Measurements from ENCODE around the gene TSHZ2. TPM values are rescaled to one million over a fixed set of nuclear protein-coding genes. Genes with fewer than 3 reads are reported as not detected.

The TSHZ2 gene
- total and polyA plus RNA-seq, 2 of the 4 experiments (the other 2 are of a cell fraction): under 0.01 to 0.02 TPM

DNA sequence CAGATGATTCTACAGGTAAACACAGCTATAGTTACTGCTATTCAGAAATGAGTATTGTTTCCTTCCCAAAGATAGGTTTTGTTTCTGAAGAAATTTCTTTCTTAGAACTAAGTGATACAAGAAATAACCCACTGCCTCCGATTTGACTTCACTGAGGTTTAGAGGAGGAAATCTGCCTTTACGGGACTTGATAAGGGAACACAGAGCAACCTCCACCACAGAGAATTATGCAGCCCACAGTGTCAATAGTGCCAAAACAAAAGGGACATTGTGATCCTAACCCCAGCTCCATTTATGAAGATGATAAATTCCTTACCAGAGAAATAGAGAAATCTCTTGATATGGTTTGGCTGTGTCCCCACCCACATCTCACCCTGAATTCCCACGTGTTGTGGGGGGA, 456.8 kb downstream of the TSHZ2 start:
- no peak overlapping the region for H3K9ac ChIP-seq (ENCODE audit: low read depth, low read length)
- no peaks in the 10 kb centered on the region for H3K27me3 ChIP-seq (ENCODE audit: control insufficient read depth, insufficient read depth, low read length)
- H3K4me1 ChIP-seq (ENCODE audit: control insufficient read depth, insufficient read depth, low read length): no peaks in the 10 kb centered on the region
- H2BK15ac ChIP-seq (ENCODE audit: low read depth, low read length): no peak overlapping the region
- dilution Hi-C loops (cut with HindIII; ENCODE audit: low sequenced_read_pairs, unreplicated experiment) (no loop called here), intact Hi-C loops (cut with micrococcal nuclease) (no loop called here), in situ Hi-C loops (cut with MboI; ENCODE audit: low sequenced_read_pairs) (no loop called here)
- WGBS, 2 experiments (ENCODE audit: extremely low coverage in 2 of 2, insufficient read length in 1 of 2): no CpG with 5 or more reads among the region's 3 CpGs
- no peak overlapping the region for H2AK9ac ChIP-seq (replicated peaks; ENCODE audit: low read depth, low read length, poor library complexity)
- no peak overlapping the region for H2AK5ac ChIP-seq (ENCODE audit: low read depth, low read length)
- no peak overlapping the region for H3K4me2 ChIP-seq (ENCODE audit: low read depth, low read length)
- H4K91ac ChIP-seq (ENCODE audit: insufficient read depth, low read depth, low read length): no peak overlapping the region
- no peak overlapping the region for H3K27ac ChIP-seq (ENCODE audit: insufficient read depth, low read length)
- ChIA-PET CTCF (no interaction called here), POLR2A (ENCODE audit: unreplicated experiment) (no interaction called here)
- no peak overlapping the region for H2BK20ac ChIP-seq (ENCODE audit: low read depth, low read length)
- H3K79me1 ChIP-seq (ENCODE audit: low read depth in 1 of 2, low read length in 2 of 2): no peaks in the 10 kb centered on the region
- no peak overlapping the region for H3K14ac ChIP-seq (replicated peaks; ENCODE audit: low read depth, low read length)
- BruUV-seq (replicated peaks): no TSS peak
- ATAC-seq (ENCODE audit: low read depth) (no peak), DNase-seq (no peak)
- H3K18ac ChIP-seq (ENCODE audit: low read depth, low read length): no peak overlapping the region
- H4K5ac ChIP-seq (ENCODE audit: low read depth, low read length): no peak overlapping the region
- H4K20me1 ChIP-seq (ENCODE audit: insufficient read depth, low read length): no peaks in the 10 kb centered on the region
- no peaks in the 10 kb centered on the region for H3K9me1 ChIP-seq (ENCODE audit: insufficient read depth, low read length)
- no peaks in the 10 kb centered on the region for H3K9me3 ChIP-seq (ENCODE audit: control insufficient read depth, insufficient read depth, low read length)
- H2BK5ac ChIP-seq (ENCODE audit: low read depth, low read length, poor library complexity, severe bottlenecking): no peak overlapping the region
- H3K36me3 ChIP-seq (ENCODE audit: control insufficient read depth, insufficient read depth, low read length): no peaks in the 10 kb centered on the region
- no peak overlapping the region for H4K8ac ChIP-seq (ENCODE audit: low read depth in 2 of 2, low read length in 2 of 2)
- no peak overlapping the region for H2BK120ac ChIP-seq (ENCODE audit: low read depth, low read length)
- H3K4me3 ChIP-seq (ENCODE audit: insufficient read depth, low read depth, low read length): no peak overlapping the region
- H3K56ac ChIP-seq (ENCODE audit: extremely low read depth, insufficient read depth, low read length): no peak overlapping the region
- TF ChIP-seq NFE2L2 (IDR thresholded peaks at IDR 0.05; ENCODE audit: low read depth, low read length) (no peak), SMC3 (IDR thresholded peaks at IDR 0.05; ENCODE audit: low read depth, low read length) (no peak)
- H2AFZ ChIP-seq (replicated peaks; ENCODE audit: low read length, poor library complexity): no peak overlapping the region
- no peak overlapping the region for H3K23ac ChIP-seq (ENCODE audit: low read depth, low read length)
- H3K4ac ChIP-seq (ENCODE audit: low read depth, low read length): no peak overlapping the region

Measured in IMR-90 (cell line).